HG02970 (cell line): Measurements from ENCODE around the gene FUBP1.
"Not testable (repeated sequence)": the region's sequence is repeated elsewhere in the genome, so short reads cannot be mapped to it uniquely, and the experiment has no call there.

Experiments used
- ATAC-seq: cut with Tn5 transposase; IDR thresholded peaks from one replicate; pipeline ENCODE4 v1.9.1; 2021; ENCODE audit warnings: mild to moderate bottlenecking, moderate library complexity, moderate number of reproducible peaks; ENCODE audit not compliant: unreplicated experiment, low FRiP score

FUBP1 gene

GRCh38 chr1:77989744-77990143 is 10.9 kb upstream of the FUBP1 start:
- no peak for ATAC-seq

DNA sequence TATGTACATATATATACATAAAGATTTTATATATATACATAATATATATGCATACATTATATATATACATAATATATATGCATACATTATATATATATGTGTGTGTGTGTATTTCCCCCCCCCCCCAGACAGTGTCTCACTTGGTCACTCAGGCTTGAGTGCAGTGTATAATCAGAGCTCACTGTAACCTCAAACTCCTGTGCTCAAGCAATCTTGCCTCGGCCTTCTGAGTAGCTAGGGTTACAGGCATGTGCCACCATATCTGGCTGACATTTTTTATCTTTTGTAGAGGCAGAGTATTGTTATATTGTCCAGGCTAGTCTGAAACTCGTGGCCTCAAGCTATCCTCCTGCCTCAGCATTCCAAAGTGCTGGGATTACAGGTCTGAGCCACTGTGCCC is 9.0 kb upstream of the FUBP1 start:
- ATAC-seq, result no peak

GRCh38 chr1:77986810-77987209 is 7.9 kb upstream of the FUBP1 start:
- no peak for ATAC-seq

- no peak for ATAC-seq
These were observed 5.8 kb upstream of the FUBP1 start for GRCh38 chr1:77984629-77985028.

GRCh38 chr1:77983997-77984355 is 5.1 kb upstream of the FUBP1 start:
- no peak for ATAC-seq

DNA sequence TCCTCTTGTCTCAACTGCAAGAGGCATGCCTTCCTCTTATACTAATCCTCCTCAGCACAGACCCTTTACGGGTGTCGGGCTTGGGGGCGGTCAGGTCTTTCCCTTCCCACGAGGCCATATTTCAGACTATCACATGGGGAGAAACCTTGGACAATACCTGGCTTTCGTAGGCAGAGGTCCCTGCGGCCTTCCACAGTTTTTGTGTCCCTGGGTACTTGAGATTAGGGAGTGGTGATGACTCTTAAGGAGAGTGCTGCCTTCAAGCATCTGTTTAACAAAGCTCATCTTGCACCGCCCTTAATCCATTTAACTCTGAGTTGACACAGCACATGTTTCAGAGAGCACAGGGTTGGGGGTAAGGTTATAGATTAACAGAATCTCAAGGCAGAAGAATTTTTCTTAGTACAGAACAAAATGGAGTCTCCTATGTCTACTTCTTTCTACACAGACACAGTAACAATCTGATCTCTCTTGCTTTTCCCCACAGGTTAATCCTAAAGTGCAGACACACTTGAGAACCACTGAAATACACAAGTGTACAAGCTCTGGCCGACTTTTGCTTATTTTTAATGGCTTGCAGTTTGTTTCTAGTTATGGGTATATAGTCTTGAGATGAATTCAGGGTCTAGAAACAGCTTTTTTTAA is 4.6 kb upstream of the FUBP1 start:
- ATAC-seq, result not testable (repeated sequence)

DNA sequence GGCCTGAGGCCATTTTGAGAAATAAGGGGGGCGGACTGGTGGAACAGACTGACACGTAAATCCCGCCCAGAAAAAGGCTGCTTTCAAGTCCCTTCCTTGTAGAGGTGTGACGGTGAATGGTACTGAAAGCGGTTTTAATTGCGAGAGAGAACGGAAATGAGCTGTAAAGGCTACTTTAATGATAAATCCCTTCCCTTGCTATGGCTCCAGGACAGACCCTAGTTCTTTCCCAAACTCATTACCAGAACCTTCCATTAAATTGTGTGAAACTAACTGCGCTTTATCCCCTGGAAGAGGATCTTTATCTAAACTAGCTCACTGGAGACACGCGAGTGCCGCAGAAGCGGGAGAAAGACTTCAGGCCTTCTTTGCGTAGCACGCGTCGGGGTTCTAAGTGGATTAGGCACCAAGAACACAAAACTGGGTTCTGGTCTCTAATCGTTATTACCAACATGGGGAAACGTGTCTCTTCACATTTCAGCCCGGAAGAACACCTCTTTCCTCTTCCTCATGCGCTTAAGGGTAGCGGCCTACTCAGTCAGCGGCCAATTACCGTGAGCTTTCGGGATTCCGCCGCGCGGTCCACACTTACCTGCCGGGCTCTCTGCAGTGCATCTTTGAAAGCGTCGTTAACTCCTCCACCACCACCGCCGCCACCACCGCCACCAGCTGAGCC is 441 bp downstream of the FUBP1 start:
- ATAC-seq, result peak; percentile 61

GRCh38 chr1:77977989-77978292 is 931 bp downstream of the FUBP1 start:
- ATAC-seq, result no peak

DNA sequence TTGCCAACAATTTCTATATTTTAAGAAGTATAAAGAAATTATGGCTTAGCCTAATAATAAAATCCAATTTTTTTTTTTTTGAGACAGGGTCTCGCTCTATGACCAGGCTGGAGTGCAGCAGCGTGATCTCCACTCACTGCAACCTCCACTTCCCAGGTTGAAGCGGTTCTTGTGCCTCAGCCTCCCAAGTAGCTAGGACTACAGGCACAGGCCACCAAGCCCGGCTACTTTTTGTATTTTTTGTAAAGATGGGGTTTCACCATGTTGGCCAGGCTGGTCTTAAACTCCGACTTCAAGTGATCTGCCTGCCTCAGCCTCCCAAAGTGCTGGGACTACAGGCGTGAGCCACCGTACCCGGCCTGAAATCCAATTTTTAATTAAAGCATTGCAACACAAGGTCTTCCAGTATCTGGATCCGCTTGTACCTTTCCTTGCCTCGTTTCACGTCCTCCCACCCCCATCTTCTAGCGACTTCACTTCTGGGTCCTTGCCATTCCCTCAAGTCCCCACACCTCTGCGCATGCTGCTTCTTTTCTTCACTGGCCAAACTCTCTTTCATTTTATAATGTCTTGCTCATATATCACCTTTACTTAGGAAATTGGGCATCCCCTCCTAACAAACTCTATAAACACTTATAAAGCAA is 2.3 kb downstream of the FUBP1 start:
- ATAC-seq, result no peak

- no peak for ATAC-seq
These were observed 3.0 kb downstream of the FUBP1 start for GRCh38 chr1:77975907-77976306.

GRCh38 chr1:77975386-77975785 is 3.5 kb downstream of the FUBP1 start:
- ATAC-seq, result no peak

GRCh38 chr1:77972080-77972479 is 6.8 kb downstream of the FUBP1 start:
- no peak for ATAC-seq

- ATAC-seq, result no peak
These were observed 8.7 kb downstream of the FUBP1 start for GRCh38 chr1:77970192-77970591.

DNA sequence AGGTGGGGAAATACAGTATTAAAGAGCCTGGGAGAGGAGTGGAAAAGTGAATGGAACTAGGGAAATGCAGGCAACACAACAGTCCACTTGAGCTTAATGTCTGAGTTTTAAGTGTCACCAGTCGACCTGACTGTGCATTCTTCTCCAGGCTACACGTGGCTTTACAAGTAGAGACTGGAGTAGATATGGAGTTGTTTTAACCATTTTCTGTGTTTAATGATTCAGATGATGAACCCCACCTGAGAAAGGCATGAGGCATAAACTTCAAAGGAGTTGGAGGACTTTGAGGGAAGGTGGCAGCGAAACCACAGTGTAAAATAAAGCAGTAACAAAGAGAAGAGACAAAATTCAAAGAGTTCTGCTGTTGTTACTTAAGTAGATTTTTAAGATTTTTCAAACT is 12.6 kb downstream of the FUBP1 start:
- ATAC-seq, result no peak

DNA sequence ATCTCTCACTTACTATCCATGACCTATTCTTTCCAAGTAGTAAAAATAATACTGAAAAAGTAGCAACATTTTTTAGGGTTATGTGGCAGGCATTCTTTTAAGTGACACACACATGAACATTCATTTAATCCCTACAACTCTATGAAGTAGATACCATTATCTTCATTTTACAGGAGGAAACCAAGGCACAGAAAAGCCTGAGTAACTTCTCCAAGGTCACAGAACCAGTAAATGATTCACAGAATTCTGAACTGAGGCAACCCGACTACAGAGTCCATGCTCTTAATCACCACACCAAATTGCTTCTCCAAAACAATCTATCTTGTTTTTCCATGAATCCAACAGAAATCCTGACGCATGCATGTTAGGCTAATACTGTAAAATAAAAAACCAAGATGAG is 17.5 kb downstream of the FUBP1 start:
- no peak for ATAC-seq

DNA sequence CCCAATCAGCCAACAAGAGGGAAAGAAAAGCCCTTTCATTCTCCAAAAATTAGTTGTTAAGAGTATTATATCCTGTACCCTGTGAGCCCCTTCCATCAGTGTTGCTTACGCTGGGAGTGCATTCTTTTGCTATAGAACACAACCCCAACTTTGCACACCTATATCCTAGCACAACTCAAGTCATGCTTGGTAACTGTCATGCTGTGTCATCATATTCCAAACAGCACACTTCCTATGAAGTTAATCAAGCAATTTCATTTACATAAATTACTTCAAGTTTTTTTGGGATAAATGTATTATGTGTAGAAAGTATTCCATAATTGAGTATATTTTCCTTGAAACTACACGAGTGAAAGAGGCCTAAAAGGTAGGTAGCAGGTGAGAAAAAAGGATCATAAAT is 20.0 kb downstream of the FUBP1 start:
- no peak for ATAC-seq

DNA sequence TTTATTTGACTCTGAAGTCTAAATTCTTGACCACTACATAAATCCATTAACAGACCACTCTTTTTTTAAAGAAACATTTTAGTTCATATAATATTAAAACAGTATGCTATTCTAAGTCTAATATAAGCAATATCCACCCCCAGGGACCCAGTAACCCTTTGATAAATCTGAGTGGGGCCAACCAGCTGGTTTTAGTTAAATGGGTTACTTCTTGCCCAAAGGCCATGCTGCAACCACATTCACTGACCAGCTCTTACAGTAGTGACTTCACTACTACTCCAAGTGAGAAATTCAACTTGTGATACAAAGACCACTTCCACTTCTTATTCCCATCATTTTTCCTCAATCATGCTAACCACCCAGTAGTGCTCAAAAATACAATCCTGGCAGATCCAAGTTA is 20.5 kb downstream of the FUBP1 start:
- no peak for ATAC-seq

DNA sequence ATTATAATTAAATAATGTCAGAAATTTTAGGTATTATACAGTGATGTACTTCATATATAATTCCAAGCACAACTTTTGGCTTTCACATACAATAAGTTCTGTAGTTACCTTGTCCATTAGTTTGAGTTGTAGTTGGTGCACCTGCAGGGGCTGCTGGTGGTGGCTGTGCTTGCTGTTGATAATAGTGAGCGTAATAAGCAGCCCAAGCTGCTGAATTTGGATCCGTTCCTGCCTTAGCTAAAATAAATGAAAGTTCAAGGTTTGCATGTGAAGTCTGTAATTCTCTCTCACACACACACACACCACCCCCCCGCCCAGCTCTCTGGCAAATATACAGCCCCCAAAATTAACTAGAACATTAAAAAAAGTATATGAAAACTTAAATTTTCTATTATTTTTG is 22.4 kb downstream of the FUBP1 start:
- no peak for ATAC-seq

- no peak for ATAC-seq
These were observed 23.2 kb downstream of the FUBP1 start for GRCh38 chr1:77955709-77956108.

- ATAC-seq, result no peak
These were observed 24.4 kb downstream of the FUBP1 start for GRCh38 chr1:77954521-77954920.

GRCh38 chr1:77953907-77954306 is 25.0 kb downstream of the FUBP1 start:
- no peak for ATAC-seq

GRCh38 chr1:77951328-77951727 is 27.5 kb downstream of the FUBP1 start:
- no peak for ATAC-seq
